Muscle of leg (tissue), 16 donors: ENCODE measurements around the gene HBB. TPM values are rescaled to one million over a fixed set of nuclear protein-coding genes. Genes with fewer than 3 reads are reported as not detected.

Experiments used
- DNase-seq: peaks from one replicate; pipeline ENCODE4 v3.0.0; 2013
- H3K27ac ChIP-seq: one replicate; pipeline ENCODE4 v1.5.1; 2013; ENCODE audit warnings: mild to moderate bottlenecking, low read length, control low read depth
- H3K27me3 ChIP-seq: one replicate; pipeline ENCODE4 v1.6.1; 2013; ENCODE audit warnings: low read length; ENCODE audit not compliant: control insufficient read depth, insufficient read depth
- H3K36me3 ChIP-seq: one replicate; pipeline ENCODE4 v1.6.1; 2013; ENCODE audit warnings: low read length; ENCODE audit not compliant: control insufficient read depth, insufficient read depth
- H3K4me1 ChIP-seq: one replicate; pipeline ENCODE4 v1.6.1; 2013; ENCODE audit warnings: low read length; ENCODE audit not compliant: control insufficient read depth, insufficient read depth
- H3K4me3 ChIP-seq: one replicate; pipeline ENCODE4 v1.5.1; 2013; ENCODE audit warnings: low read length, control low read depth
- H3K9me3 ChIP-seq: replicated peaks from 2 replicates; pipeline ENCODE4 v1.6.1; 2013; ENCODE audit warnings: low read depth, low read length; ENCODE audit not compliant: control insufficient read depth
- WGBS: methylation state at CpG from one replicate; pipeline ENCODE4 v1.1.5; 2013; ENCODE audit warnings: missing lambda C conversion rate; ENCODE audit not compliant: insufficient coverage; 5-methylcytosine and 5-hydroxymethylcytosine counted together
- long read RNA-seq, 11 donors: transcript quantifications; one replicate each; lab custom pipeline, GENCODE V29; 2026
- polyA plus RNA-seq, 8 donors: library from polyadenylated mRNA; unstranded; fragments of 120-200 nt; gene quantifications; one replicate each; pipeline versions ENCODE4 v1.2.1 to v1.2.3, GENCODE V29; 2013; ENCODE audit warnings: inconsistent platforms in 1 of 8, low replicate concordance in 1 of 8; ENCODE audit not compliant: insufficient read length in 8 of 8, insufficient read depth in 1 of 8
- total RNA-seq: library from RNA; stranded (reverse); fragments of 120-200 nt; gene quantifications from one replicate; pipeline ENCODE4 v1.2.4, GENCODE V29; 2013

The HBB gene
- total RNA-seq (755 TPM), polyA plus RNA-seq (100 to 1,000 TPM; 217 to 965 (median 589) TPM)
- long read RNA-seq, donor 1, transcript HBB-203 (2 exons, 319 nt), result minor isoform, 5 of 39 reads
- long read RNA-seq, donor 1, transcript HBB-201 (3 exons, 628 nt), result major isoform, 33 of 39 reads
- long read RNA-seq, donor 1, partial matches to known transcripts, result 0 of 39 reads
- long read RNA-seq, donor 1, other reads (novel, unspliced or antisense), result 0 of 39 reads
- long read RNA-seq, donor 2, transcript HBB-201 (3 exons, 628 nt), result major isoform, 13 of 18 reads
- long read RNA-seq, donor 2, transcript HBB-203 (2 exons, 319 nt), result minor isoform, 5 of 18 reads
- long read RNA-seq, donor 2, partial matches to known transcripts, result 0 of 18 reads
- long read RNA-seq, donor 2, other reads (novel, unspliced or antisense), result 0 of 18 reads
- long read RNA-seq, donor 3, transcript HBB-201 (3 exons, 628 nt), result major isoform, 15 of 18 reads
- long read RNA-seq, donor 3, partial matches to known transcripts, result 0 of 18 reads
- long read RNA-seq, donor 3, other reads (novel, unspliced or antisense), result 0 of 18 reads
- long read RNA-seq, donor 4, transcript HBB-201 (3 exons, 628 nt), result major isoform, 69 of 79 reads
- long read RNA-seq, donor 4, transcript HBB-203 (2 exons, 319 nt), result minor isoform, 8 of 79 reads
- long read RNA-seq, donor 4, partial matches to known transcripts, result 0 of 79 reads
- long read RNA-seq, donor 4, other reads (novel, unspliced or antisense), result 0 of 79 reads
- long read RNA-seq, donor 5, transcript HBB-201 (3 exons, 628 nt), result major isoform, 199 of 237 reads
- long read RNA-seq, donor 5, transcript HBB-203 (2 exons, 319 nt), result minor isoform, 20 of 237 reads
- long read RNA-seq, donor 5, partial matches to known transcripts, result 0 of 237 reads
- long read RNA-seq, donor 5, other reads (novel, unspliced or antisense), result 17 of 237 reads
- long read RNA-seq, donor 6, transcript HBB-201 (3 exons, 628 nt), result major isoform, 964 of 1,193 reads
- long read RNA-seq, donor 6, transcript HBB-204 (2 exons, 680 nt), result minor isoform, 14 of 1,193 reads
- long read RNA-seq, donor 6, transcript HBB-203 (2 exons, 319 nt), result minor isoform, 102 of 1,193 reads
- long read RNA-seq, donor 6, partial matches to known transcripts, result 0 of 1,193 reads
- long read RNA-seq, donor 6, other reads (novel, unspliced or antisense), result 113 of 1,193 reads
- long read RNA-seq, donor 7, transcript HBB-201 (3 exons, 628 nt), result major isoform, 519 of 614 reads
- long read RNA-seq, donor 7, transcript HBB-203 (2 exons, 319 nt), result minor isoform, 69 of 614 reads
- long read RNA-seq, donor 7, partial matches to known transcripts, result 0 of 614 reads
- long read RNA-seq, donor 7, other reads (novel, unspliced or antisense), result 22 of 614 reads
- long read RNA-seq, donor 8, transcript HBB-203 (2 exons, 319 nt), result minor isoform, 17 of 132 reads
- long read RNA-seq, donor 8, transcript HBB-201 (3 exons, 628 nt), result major isoform, 105 of 132 reads
- long read RNA-seq, donor 8, partial matches to known transcripts, result 0 of 132 reads
- long read RNA-seq, donor 8, other reads (novel, unspliced or antisense), result 8 of 132 reads
- long read RNA-seq, donor 9, transcript HBB-203 (2 exons, 319 nt), result minor isoform, 50 of 411 reads
- long read RNA-seq, donor 9, transcript HBB-201 (3 exons, 628 nt), result major isoform, 337 of 411 reads
- long read RNA-seq, donor 9, partial matches to known transcripts, result 0 of 411 reads
- long read RNA-seq, donor 9, other reads (novel, unspliced or antisense), result 20 of 411 reads
- long read RNA-seq, donor 10, transcript HBB-203 (2 exons, 319 nt), result minor isoform, 34 of 373 reads
- long read RNA-seq, donor 10, transcript HBB-201 (3 exons, 628 nt), result major isoform, 313 of 373 reads
- long read RNA-seq, donor 10, transcript HBB-204 (2 exons, 680 nt), result minor isoform, 5 of 373 reads
- long read RNA-seq, donor 10, partial matches to known transcripts, result 0 of 373 reads
- long read RNA-seq, donor 10, other reads (novel, unspliced or antisense), result 20 of 373 reads
- long read RNA-seq, donor 11, transcript HBB-201 (3 exons, 628 nt), result major isoform, 199 of 237 reads
- long read RNA-seq, donor 11, transcript HBB-203 (2 exons, 319 nt), result minor isoform, 26 of 237 reads
- long read RNA-seq, donor 11, partial matches to known transcripts, result 0 of 237 reads
- long read RNA-seq, donor 11, other reads (novel, unspliced or antisense), result 12 of 237 reads

GRCh38 chr11:5226732-5227310, at the start of gene HBB:
HBB (minus strand) TSS chr11:5227071; CDS start chr11:5227021, 50 bp downstream.
- Histone ChIP-seq H3K4me3 (no peak within 1 kb of the TSS), H3K27me3 (no peaks in the 10 kb centered on the region), H3K27ac (no peak within 1 kb of the TSS), H3K36me3 (no peaks in the 10 kb centered on the region), H3K4me1 (no peaks in the 10 kb centered on the region), H3K9me3 (no peaks in the 10 kb centered on the region)
- no CpG with 5 or more reads among the region's 3 CpGs for whole genome bisulfite sequencing
- no peak for DNase-seq

GRCh38 chr11:5275369-5276110, 48.7 kb upstream of the HBB start:
- Histone ChIP-seq H3K27me3 (no peaks in the 10 kb centered on the region), H3K27ac (no peak overlapping the region)
- WGBS, result 87% methylated on average over 3 of the region's 6 CpGs

GRCh38 chr11:5274395-5274794, 47.5 kb upstream of the HBB start:
- H3K4me1 ChIP-seq, result no peaks in the 10 kb centered on the region
- no peaks in the 10 kb centered on the region for H3K27me3 ChIP-seq
- H3K4me3 ChIP-seq, result no peak overlapping the region
- 48% methylated on average over 3 of the region's 5 CpGs for WGBS
- no peaks in the 10 kb centered on the region for H3K9me3 ChIP-seq
- H3K27ac ChIP-seq, result no peak overlapping the region
- H3K36me3 ChIP-seq, result no peaks in the 10 kb centered on the region
- DNase-seq, result no peak

More at GRCh38 chr11:5275369-5276110, 48.7 kb upstream of the HBB start:
- Histone ChIP-seq H3K36me3 (no peaks in the 10 kb centered on the region), H3K4me1 (no peaks in the 10 kb centered on the region), H3K4me3 (no peak overlapping the region), H3K9me3 (no peaks in the 10 kb centered on the region)
- DNase-seq, result no peak

- Histone ChIP-seq H3K27ac (no peak overlapping the region), H3K4me3 (no peak overlapping the region), H3K36me3 (no peaks in the 10 kb centered on the region), H3K9me3 (no peaks in the 10 kb centered on the region), H3K27me3 (no peaks in the 10 kb centered on the region), H3K4me1 (no peaks in the 10 kb centered on the region)
- no peak for DNase-seq
- no CpG with 5 or more reads among the region's 4 CpGs for WGBS
Observed at GRCh38 chr11:5272395-5273017, 45.6 kb upstream of the HBB start.

- DNase-seq, result no peak
- H3K4me1 ChIP-seq, result no peaks in the 10 kb centered on the region
- H3K9me3 ChIP-seq, result no peaks in the 10 kb centered on the region
- H3K4me3 ChIP-seq, result no peak within 1 kb of the TSS
- H3K36me3 ChIP-seq, result no peaks in the 10 kb centered on the region
- 81% methylated on average over 2 of the region's 4 CpGs for WGBS
- H3K27ac ChIP-seq, result no peak within 1 kb of the TSS
- no peaks in the 10 kb centered on the region for H3K27me3 ChIP-seq
Observed at GRCh38 chr11:5269715-5270147, 42.9 kb upstream of the HBB start, which contains the start of gene HBE1. HBE1 (minus strand) TSS chr11:5269945; CDS start chr11:5269890, 55 bp downstream.

GRCh38 chr11:5267033-5267563, 40.2 kb upstream of the HBB start:
- WGBS, result 94% methylated on average over 1 of the region's 2 CpGs
- Histone ChIP-seq H3K4me1 (no peaks in the 10 kb centered on the region), H3K27me3 (no peaks in the 10 kb centered on the region), H3K27ac (no peak overlapping the region), H3K4me3 (no peak overlapping the region), H3K36me3 (no peaks in the 10 kb centered on the region), H3K9me3 (no peaks in the 10 kb centered on the region)
- no peak for DNase-seq

GRCh38 chr11:5266609-5267008, 39.7 kb upstream of the HBB start:
- DNase-seq, result no peak
- Histone ChIP-seq H3K27me3 (no peaks in the 10 kb centered on the region), H3K27ac (no peak overlapping the region), H3K4me3 (no peak overlapping the region), H3K9me3 (no peaks in the 10 kb centered on the region), H3K4me1 (no peaks in the 10 kb centered on the region), H3K36me3 (no peaks in the 10 kb centered on the region)
